ENCODE data around the gene KRT71. TPM values are rescaled to one million over a fixed set of nuclear protein-coding genes. Genes with fewer than 3 reads are reported as not detected.

Gene KRT71
- total RNA-seq (2022; extraction: Qiagen RNA extraction) = 0.06 TPM in 1 of 5 replicates, not detected in the others

GRCh38 chr12:52552681-52553195, at the start of gene KRT71:
Gene KRT71, minus strand, starts transcription at chr12:52553145. Its CDS starts 68 bp downstream, at chr12:52553077.

DNA sequence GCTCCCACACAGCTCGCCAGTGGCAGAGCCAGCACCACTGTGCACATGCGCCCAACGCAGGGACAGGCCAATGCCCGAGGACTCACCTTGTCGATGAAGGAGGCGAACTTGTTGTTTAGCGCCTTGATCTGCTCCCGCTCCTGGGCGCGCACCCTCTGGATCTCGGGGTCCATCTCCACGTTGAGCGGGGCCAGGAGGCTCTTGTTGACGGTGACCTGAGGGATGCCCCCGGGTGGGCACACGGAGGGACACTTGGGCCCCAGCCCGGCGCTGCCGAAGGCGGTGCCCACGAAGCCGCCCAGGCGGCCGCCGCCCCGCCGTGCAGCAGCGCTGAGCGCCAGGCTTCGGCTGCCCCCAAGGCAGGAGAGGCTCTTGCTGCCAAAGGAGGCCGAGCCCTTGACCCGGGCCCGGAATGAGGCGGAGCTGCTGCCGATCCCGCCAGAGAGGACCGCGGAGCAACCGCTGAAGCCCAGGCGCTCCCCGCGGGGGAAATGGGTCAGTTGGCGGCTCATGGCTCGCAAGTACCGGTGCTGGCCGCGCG, 48.1 kb upstream of the KRT71 start, which contains the start of gene KRT72:
TSS of gene KRT72 (minus strand) at position 523 of the 541 bp plus-strand sequence. CDS start at position 512, 11 bp downstream.

DNA sequence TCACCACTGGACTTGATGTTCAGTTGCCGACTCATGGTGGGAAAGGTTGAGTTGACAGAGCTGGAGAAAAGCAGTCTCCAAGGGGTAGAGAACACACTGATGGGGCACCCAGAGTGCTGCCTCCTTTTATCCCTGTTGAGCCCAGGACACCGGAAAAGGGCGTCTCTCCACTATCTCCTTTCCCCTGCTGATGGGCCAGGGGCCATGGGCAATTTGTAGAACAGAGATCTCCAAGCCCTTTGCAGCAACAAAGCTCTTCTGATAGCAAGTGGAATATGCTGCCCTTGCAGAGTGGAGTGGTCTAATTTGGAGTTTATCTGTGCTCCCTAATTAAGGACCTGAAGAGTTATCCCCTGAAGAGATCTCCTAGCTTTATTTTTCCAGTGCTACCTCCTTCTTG, 20.8 kb upstream of the KRT71 start, which contains the start of gene KRT74:
TSS of gene KRT74 (minus strand) at position 101 of the 400 bp plus-strand sequence. CDS start at position 35, 66 bp downstream.

GRCh38 chr12:52519826-52520662, 32.9 kb downstream of the KRT71 start, which contains the start of gene KRT5:
Gene KRT5, minus strand, starts transcription at chr12:52520394. Its CDS starts 98 bp downstream, at chr12:52520296.

Other genes with a start within 250 kb of the KRT71 start
- 2.4 to 3.0 TPM (median 2.8 TPM) in 5 replicates for gene KRT83, start 231.7 kb downstream of the KRT71 start, total RNA-seq (2022; extraction: Qiagen RNA extraction)
- not detected in 5 replicates for gene KRT85, start 185.7 kb downstream of the KRT71 start, total RNA-seq (2022; extraction: Qiagen RNA extraction)
- gene KRT84, start 167.5 kb downstream of the KRT71 start, total RNA-seq (2022; extraction: Qiagen RNA extraction) = not detected in 5 replicates
- not detected in 5 replicates for gene KRT82, start 146.8 kb downstream of the KRT71 start, total RNA-seq (2022; extraction: Qiagen RNA extraction)
- gene KRT75, start 118.8 kb downstream of the KRT71 start, total RNA-seq (2022; extraction: Qiagen RNA extraction) = 0.08 to 0.20 TPM (median 0.14 TPM) in 5 replicates
- gene KRT6B, start 101.0 kb downstream of the KRT71 start, total RNA-seq (2022; extraction: Qiagen RNA extraction) = 0.03 to 0.06 TPM in 2 of 5 replicates, not detected in the others
- gene KRT6C, start 79.3 kb downstream of the KRT71 start, total RNA-seq (2022; extraction: Qiagen RNA extraction) = 0.07 TPM in 1 of 5 replicates, not detected in the others
- 11.5 to 16.2 TPM (median 14.0 TPM) in 5 replicates for gene KRT6A, start 59.9 kb downstream of the KRT71 start, total RNA-seq (2022; extraction: Qiagen RNA extraction)
- 0.46 to 1.5 TPM (median 0.70 TPM) in 5 replicates for gene KRT5, start 32.8 kb downstream of the KRT71 start, total RNA-seq (2022; extraction: Qiagen RNA extraction)
- gene KRT74, start 20.7 kb upstream of the KRT71 start, total RNA-seq (2022; extraction: Qiagen RNA extraction) = not detected in 5 replicates
- gene KRT72, start 48.3 kb upstream of the KRT71 start, total RNA-seq (2022; extraction: Qiagen RNA extraction) = not detected in 5 replicates
- not detected in 5 replicates for gene KRT73, start 65.4 kb upstream of the KRT71 start, total RNA-seq (2022; extraction: Qiagen RNA extraction)
- gene KRT2, start 99.1 kb upstream of the KRT71 start, total RNA-seq (2022; extraction: Qiagen RNA extraction) = not detected in 5 replicates
- not detected in 5 replicates for gene KRT1, start 127.3 kb upstream of the KRT71 start, total RNA-seq (2022; extraction: Qiagen RNA extraction)
- not detected in 5 replicates for gene KRT77, start 150.4 kb upstream of the KRT71 start, total RNA-seq (2022; extraction: Qiagen RNA extraction)
- gene KRT76, start 224.2 kb upstream of the KRT71 start, total RNA-seq (2022; extraction: Qiagen RNA extraction) = not detected in 5 replicates
- 0.05 to 0.06 TPM (median 0.05 TPM) in 3 of 5 replicates, not detected in the others for gene KRT3, start 243.0 kb upstream of the KRT71 start, total RNA-seq (2022; extraction: Qiagen RNA extraction)